HG03159 (cell line): Measurements from ENCODE around the gene LUZP4.
A peak's percentile ranks its signal among the peaks of the same experiment; 100 is the strongest.
"Not testable (repeated sequence)": the region's sequence is repeated elsewhere in the genome, so short reads cannot be mapped to it uniquely, and the experiment has no call there.

Experiments used
- ATAC-seq: cut with Tn5 transposase; IDR thresholded peaks from one replicate; pipeline ENCODE4 v1.9.1; 2021; ENCODE audit warnings: mild to moderate bottlenecking, moderate library complexity; ENCODE audit not compliant: unreplicated experiment

LUZP4 gene, protein sequence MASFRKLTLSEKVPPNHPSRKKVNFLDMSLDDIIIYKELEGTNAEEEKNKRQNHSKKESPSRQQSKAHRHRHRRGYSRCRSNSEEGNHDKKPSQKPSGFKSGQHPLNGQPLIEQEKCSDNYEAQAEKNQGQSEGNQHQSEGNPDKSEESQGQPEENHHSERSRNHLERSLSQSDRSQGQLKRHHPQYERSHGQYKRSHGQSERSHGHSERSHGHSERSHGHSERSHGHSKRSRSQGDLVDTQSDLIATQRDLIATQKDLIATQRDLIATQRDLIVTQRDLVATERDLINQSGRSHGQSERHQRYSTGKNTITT

DNA sequence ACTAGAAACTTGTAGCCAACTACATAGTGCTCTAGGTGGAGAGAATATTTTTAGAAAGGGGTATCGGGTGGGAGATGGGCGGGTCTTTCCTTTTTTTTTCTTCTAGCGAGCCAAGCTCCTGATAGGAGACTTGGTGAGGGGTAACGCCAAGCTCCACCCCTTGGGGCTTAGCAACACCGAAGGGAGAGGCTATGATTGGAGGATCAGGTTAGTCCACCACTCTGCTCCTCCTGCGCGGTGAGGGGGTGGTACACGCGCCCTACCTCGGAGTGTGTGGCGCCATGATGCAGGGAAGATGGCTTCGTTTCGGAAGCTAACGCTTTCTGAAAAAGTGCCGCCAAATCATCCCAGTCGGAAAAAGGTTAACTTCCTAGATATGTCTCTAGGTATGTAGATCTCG lies at the start of gene LUZP4:
Gene LUZP4, plus strand, starts transcription at position 251 of the 400 bp plus-strand sequence. Its CDS starts 45 bp downstream, at position 296.
- ATAC-seq = no peak

DNA sequence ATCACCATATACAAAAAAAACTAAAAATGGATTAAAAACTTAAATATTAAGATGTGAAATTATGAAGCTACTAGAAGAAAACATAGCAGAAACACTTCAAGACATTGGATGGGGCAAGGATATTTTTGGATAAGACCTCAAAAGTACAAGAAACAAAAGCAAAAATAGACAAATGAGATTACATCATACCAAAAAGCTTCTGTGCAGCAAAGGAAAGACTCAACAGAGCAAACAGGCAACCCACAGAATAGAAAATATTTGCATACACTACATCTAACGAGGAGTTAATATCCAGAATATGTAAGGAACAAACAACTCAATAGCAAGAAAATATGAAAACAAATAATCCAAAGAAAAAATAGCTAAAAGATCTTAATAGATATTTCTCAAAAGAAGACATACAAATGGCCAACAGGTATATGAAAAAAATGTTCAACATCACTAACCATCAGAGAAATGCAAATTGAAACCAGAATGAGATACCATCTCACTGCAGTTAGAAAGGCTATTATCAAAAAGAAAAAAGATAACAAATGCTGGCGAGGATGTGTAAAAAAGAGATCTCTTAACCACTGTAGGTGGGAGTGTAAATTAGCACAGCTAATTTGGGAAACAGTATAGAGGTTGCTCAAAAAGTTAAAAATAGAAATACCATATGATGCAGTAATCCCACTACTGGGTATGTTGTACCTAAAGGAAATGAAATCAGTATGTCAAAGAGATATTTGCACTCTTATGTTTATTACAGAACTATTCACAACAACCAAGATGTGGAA lies 37.9 kb upstream of the LUZP4 start:
- no peak for ATAC-seq

DNA sequence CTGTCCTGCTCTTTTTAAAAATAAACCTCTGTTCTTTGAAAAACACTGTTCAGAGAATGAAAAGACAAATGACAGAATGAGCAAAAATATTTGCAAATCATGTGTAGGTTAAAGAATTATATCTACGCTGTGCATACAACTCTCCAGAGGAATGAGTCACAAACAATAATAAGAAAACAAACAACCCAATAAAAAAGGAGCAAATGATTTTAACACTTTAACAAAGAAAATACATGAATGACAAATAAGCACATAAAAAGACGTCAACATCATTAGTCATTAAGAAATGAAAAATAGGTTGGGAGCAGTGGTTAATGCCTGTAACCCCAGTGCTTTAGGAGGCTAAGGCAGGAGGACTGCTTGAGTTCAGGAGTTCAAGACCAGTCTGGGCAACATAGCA lies 34.5 kb upstream of the LUZP4 start:
- ATAC-seq = no peak

DNA sequence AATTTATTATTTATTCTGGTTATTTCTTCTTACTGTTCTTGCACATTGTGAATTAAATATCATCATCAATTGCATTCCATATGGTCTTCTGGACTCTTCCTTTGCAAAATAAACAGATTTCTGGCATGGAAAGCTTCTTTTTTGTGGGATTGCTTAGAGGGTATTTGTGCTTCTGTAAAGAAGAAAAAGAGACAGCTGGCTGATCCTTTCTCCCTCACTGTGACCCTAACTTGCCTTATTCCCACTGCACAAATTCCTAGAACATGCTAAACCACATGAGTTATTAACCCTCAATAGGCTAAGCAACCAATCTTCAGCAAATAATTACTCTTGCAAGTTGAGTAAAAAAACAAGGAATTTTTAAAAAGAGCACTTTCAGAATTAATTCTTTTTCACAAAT lies 31.8 kb upstream of the LUZP4 start:
- ATAC-seq = no peak

DNA sequence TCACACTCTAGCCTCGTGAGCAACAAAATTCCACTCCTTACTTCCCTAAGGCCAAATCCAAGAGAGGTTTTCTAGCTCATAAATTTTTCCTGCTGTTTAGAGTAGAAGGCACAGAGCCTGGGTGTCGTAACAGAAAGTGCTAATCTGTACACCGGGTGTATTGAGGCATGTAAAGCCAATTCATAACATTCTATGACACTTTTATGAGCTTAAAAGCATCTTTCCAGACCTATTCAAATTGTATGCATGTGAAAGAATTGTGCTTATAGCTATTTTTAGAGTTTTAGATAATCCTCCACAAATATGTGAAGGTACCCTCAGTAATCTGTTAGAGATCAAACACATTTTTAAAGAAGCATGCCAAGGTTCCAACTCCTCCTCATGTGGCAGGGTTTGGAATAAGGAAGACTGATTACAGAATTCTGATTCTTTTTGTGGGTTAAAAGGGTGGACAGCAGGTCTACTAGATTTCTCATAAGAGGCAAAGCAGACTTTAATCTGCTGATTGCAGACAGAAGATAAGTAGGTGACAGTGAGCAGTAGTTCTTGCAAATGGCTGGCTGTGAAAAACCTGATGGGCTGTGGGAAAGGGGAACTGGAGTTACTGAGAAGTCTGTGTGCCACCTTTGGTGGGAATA lies 30.2 kb upstream of the LUZP4 start:
- ATAC-seq = no peak

DNA sequence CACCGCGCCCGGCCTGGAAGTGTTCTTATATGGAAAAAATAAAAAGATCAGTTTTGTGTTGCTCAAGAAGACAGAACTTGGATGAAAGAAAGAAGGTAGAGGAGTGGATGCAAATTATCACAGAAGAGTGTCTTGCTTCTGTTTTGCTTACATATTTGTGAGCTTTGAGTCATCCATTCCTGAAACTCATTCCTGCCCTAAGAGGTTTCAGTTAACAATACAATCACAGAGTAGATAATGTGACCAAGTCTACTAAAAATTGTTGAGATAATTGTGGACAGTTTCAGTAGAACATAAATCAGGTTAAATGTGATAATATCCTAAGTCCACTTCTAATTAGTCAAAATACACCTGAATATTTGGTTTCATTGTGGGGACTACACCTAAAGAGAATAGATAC lies 29.2 kb upstream of the LUZP4 start:
- ATAC-seq = no peak

DNA sequence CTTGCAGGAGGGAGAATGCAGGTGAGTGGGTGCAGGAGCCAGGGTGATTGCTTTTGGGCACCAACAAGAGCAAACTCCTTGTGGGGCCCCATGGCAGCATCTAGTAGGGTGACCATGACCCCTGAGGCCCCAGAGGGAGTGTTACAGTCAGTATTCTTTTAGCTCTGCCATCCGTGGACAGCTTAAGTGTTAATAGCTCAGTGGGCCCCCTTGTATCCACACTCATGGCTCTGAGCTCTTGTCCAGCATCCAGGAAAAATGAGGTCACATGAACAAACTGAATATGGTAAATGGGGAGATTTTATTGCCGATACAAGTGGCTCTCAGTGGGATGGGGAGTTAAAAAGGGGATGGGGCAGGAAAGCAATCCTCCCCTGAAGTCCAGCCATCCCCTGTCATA lies 28.4 kb upstream of the LUZP4 start:
- no peak for ATAC-seq

DNA sequence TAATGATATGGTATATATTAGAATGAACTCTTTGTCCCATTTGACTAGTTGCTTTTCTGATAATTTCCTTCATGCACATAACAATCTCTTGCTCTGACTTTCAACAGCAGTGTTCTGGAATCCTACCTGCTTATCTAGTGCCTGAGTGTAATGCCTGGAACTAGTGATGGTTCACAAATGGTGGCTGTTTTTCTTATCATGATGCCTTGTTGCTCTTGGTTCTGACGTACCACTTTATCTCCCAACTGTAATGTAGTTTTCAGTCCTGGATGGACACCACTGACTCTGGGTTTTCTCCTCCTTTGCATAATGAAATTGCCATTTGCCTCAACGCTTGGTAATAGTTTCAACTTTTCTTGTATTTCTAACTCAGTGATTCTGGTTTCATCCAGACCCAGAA lies 25.5 kb upstream of the LUZP4 start:
- ATAC-seq = no peak

DNA sequence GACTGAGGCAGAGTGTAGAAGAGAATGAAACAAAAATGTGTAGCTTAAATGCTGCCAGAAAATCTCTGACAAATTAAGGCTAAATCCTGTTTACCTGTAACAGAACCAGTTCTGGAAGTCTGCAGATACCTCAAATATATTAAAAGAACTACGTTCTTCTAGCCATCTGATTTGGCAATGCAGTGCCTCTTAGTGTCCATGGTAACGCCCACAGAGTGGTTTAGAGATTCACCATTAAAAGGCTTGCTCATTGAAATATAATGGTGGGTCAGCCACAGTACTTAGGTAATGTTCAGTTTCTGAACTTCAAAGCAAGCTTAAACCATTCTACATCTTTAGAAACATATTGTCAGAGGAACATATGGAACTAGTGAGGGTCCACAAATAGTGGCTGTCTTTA lies 23.2 kb upstream of the LUZP4 start:
- no peak for ATAC-seq

DNA sequence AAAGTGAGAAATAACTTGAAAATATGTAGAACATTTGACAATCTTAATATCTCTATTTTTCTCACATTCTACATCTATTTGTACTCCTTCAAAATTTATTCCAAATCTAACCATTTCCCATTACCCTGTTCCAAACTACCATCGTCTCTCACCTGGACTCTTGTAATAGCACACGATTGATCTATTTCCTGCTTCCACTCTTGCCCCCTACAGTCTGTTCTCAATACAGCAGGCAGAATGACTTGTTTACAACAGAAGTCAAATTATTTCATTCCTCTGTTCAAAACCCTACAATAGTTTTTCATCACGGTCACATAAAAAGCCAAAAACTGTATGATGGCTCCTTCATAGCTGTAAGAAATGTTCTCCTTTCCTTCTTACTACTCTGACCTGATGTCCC lies 21.1 kb upstream of the LUZP4 start:
- peak; percentile 78 for ATAC-seq

DNA sequence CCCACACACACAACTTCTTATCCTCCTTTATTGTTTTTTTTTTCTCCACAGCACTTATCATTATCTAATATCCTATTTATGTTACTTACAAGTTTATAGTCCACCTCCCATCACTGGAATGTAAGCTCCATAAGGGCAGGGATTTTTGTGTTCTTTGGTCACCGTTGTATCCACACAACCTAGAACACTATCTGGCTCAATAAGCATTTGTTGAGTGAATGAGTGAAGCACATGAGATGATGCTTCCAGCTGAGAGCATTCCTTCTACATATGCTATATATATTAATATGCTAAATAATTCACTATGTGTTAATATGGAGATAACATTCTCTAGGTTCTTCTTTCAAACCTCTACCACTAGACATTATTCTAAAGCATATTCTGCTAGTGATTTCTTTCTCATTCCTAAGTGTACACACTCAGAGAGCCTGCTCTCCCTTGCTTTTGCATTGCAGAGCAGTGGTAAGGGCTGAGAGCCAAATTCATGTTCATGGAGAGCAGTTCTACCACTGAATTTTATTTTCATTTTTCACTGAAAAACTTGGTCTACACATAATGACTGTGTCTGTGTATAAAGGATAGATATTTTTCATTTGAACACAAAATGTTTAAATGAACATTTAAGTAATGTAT lies 20.3 kb upstream of the LUZP4 start:
- no peak for ATAC-seq

DNA sequence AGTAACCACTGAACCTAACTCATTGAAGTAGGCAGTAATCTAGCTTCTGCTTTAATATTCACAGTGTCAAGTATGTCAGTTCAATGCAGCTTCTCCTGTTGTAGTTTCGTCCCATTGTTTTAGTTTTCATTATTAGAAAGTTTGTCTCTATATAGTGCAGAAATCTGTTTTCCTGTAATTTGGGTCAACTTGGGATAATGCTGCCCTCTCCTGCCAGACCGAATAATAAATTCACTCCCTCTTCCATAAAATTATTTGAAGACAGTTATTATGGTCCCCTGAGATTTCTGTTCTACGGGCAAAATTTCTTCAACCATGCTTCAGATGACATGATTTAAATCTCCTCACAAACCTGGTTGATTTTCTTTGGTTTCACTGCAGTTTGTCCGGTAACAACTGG lies 4.6 kb upstream of the LUZP4 start:
- ATAC-seq = no peak

DNA sequence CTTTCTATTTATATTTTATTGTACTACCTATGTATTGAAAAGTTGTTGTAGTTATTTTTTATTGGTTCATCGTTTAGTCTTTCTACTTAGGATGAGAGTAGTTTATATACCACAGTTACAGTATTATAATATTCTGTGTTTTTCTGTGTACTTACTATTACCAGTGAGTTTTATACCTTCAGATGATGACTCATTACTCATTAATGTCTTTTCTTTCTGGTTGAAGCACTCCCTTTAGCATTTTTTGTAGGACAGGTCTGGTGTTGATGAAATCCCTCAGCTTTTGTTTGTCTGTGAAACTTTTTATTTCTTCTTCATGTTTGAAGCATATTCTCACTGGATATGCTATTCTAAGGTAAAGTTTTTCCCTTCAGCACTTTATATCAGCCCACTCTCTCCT lies 7.7 kb downstream of the LUZP4 start:
- ATAC-seq = no peak

DNA sequence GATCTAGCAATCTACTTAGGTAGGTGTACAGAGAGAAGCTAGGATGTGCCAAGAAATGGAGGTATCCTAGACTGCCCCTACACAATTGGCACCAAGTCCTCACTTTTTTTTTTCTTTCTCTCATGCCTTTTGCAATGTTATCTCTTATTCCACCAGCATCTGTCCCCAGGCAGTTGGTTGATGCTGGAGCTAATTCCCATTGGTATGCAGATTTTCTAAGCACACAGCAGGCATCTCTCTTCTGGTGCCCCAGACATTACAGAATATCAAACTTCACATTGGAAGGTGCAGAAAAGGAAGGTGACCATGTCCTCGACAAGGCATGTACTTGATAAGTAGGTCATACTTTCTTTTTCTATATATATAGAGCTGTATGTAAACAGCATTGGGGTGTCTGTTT lies 21.6 kb downstream of the LUZP4 start:
- no peak for ATAC-seq

DNA sequence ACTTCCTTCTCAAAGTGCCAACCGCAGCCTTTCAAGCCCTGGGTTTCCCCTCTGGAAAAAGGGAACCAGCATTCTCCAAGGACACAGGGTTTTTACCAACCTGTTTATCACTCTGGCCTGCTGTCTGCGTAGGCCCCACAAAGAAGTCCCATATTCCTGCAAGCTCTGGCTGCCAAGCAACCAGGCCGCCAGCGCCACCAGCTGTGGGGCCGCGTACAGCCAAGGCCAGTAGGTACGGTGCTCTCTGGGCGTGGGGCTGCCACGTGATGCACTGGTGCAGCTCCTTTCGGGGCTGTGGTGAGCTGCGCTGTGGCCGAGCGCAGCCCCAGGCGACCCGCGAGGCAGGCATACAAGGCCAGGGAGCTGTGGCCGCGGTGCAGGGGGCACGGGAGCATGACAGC lies 22.1 kb downstream of the LUZP4 start:
- ATAC-seq = no peak

DNA sequence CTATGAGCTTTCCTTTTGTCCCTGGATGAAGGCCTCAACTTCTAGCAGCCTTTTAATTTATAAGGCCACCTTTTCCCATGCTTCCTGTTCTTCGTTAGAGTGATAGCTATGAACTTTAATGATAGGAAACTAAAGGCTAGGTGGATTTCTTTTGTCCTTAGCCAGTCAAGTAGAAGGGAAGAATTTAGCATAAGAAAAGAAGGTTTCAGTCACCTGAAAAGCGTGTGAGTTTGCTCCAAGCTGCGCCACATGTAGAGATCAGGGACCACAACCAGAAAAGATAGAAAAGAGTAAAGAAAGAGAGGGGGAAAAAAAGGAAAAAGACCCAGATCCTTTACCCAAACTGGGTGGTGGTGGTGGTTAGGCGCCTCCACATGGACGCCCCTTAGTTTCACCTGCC lies 28.6 kb downstream of the LUZP4 start:
- no peak for ATAC-seq

DNA sequence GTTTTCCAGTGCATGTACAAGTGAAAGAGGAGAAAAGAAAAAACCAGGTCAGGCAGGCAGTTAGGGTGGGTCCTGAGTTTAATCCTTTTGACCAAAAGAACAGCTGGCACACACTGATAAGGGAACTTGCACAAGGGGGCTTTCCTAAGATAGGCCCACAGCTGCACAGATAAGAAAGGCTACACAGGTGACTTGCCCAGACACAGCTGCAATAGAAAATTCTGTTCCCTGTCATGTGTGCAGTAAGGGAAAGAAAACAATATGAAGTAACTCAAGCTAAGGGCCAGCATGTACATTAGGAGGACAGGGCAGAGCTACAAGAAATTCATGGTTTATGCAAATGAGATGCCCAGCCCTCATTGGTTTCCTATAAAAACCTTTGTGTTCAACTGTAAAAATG lies 32.9 kb downstream of the LUZP4 start:
- no peak for ATAC-seq

DNA sequence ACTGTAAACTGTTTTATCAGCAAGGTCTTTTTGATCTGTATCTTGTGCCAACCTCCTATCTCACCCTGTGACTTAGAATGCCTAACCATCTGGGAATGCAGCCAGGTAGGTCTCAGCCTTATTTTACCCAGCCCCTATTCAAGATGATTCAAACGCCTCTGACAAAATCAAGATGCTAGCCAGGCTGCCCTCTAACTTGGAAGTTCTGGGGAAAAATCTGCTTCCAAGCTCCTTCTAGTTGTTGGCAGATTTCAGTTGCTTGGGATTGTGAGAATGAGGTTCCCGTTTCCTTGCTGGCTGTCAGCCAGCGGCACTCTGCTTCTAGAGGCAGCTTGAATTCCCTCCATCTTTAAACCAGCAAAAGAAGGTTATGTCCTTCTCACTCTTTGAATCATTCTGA lies 34.7 kb downstream of the LUZP4 start:
- ATAC-seq = no peak

DNA sequence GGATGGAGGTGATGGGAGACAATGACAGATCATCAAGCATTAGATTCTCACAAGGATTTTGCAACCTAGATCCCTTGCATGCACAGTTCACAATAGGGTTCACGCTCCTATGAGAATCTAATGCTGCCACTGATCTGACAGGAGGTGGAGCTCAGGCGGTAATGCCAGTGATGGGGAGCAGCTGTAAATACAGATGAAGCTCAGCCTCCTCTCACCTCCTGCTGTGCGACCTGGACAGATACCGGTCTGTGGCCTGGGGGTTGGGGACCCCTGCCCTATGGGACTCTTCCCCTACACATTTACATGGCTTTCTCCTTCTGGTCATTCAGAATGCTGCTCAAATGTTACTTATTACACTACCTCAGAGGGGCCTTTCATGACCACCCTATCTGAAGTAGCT lies 39.8 kb downstream of the LUZP4 start:
- ATAC-seq = not testable (repeated sequence)

DNA sequence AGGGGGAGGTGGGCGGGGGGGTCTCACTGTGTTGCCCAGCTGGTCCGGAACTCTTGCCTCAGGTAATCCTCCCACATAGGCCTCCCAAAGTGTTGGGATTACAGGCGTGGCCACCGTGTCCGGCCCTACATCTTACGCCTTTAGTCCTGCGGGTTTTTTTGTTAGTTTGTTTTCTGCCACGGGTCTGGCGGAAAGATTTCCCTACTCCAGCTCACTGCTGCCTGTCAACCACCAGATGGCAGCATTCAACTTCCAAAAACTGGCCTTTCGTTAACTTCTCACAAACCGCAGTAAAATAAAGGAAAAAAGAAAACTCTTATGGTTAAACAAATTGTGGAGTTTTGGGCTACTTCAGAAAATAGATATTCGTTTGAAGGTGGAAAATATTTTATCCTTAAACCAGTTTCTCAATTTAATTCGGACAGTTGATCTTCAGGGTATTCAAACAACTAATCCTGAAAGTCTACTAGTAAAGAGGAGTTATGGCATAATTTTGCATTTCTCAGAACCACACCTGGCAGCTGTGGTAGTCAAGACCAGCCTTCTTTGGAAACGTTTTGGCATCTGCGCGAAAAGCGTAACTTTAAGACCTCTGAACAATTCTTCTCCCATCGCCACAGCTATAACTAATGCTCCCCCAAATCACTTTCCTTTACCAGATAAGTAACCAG lies 41.1 kb downstream of the LUZP4 start:
- ATAC-seq = peak; percentile 72

DNA sequence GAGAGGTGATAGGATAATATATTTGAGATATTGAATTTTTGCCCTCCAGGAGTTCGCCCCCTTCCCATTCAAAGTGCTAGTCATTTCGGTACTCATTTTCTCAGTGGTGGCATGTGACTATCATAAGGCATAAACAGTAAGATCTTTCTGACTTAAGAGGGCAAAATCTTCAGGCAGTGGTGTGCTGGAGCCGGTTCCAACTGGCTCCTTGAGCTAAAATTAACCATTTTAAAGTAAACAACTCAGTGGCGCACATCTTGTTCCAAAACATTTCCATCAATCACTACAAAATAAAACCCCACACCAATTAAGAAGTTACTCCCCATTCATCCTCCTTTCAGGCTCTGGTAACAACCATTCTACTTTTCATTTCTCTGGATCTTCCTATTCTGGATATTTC lies 43.3 kb downstream of the LUZP4 start:
- no peak for ATAC-seq
